Measurements from ENCODE around the gene SLAMF7. TPM values are rescaled to one million over a fixed set of nuclear protein-coding genes. Genes with fewer than 3 reads are reported as not detected.

SLAMF7 gene
- total RNA-seq, result not detected in 2 replicates

GRCh38 chr1:160739098-160739511 lies at the start of gene SLAMF7:
Gene SLAMF7 (plus strand): TSS chr1:160739247. CDS start chr1:160739302, 55 bp downstream.

GRCh38 chr1:160711602-160712311 lies 27.3 kb upstream of the SLAMF7 start, which contains the start of gene CD48:
Gene CD48 (minus strand): TSS chr1:160711822. CDS start chr1:160711763, 59 bp downstream.

GRCh38 chr1:160795951-160796383 lies 56.9 kb downstream of the SLAMF7 start, which contains the start of gene LY9:
Gene LY9 (plus strand): TSS chr1:160796174. CDS start chr1:160796188, 14 bp downstream.

Other genes starting within 250 kb of the SLAMF7 start
- gene SLAMF6, start 216.0 kb upstream of the SLAMF7 start, total RNA-seq, result not detected in 2 replicates
- gene CD84, start 159.8 kb upstream of the SLAMF7 start, total RNA-seq, result not detected in 2 replicates
- gene SLAMF1, start 92.2 kb upstream of the SLAMF7 start, total RNA-seq, result not detected in 2 replicates
- not detected in 2 replicates for gene CD48, start 27.4 kb upstream of the SLAMF7 start, total RNA-seq
- not detected in 2 replicates for gene LY9, start 56.9 kb downstream of the SLAMF7 start, total RNA-seq
- not detected in 2 replicates for gene CD244, start 123.6 kb downstream of the SLAMF7 start, total RNA-seq
- not detected in 2 replicates for gene ITLN1, start 145.9 kb downstream of the SLAMF7 start, total RNA-seq
- 0.27 TPM in 1 of 2 replicates, not detected in the other for gene ITLN2, start 215.6 kb downstream of the SLAMF7 start, total RNA-seq